Urothelium cell line (cell line): ENCODE data around the gene SMAD3.

Experiments used
- DNase-seq: peaks from one replicate; pipeline ENCODE4 v3.0.0; 2011; ENCODE audit warnings: low spot score, mixed read lengths
- FAIRE-seq: peaks from 2 replicates; lab custom pipeline; 2011; peaks lifted over from hg19 to GRCh38; lab: Jason Lieb, UNC

Gene SMAD3

DNA sequence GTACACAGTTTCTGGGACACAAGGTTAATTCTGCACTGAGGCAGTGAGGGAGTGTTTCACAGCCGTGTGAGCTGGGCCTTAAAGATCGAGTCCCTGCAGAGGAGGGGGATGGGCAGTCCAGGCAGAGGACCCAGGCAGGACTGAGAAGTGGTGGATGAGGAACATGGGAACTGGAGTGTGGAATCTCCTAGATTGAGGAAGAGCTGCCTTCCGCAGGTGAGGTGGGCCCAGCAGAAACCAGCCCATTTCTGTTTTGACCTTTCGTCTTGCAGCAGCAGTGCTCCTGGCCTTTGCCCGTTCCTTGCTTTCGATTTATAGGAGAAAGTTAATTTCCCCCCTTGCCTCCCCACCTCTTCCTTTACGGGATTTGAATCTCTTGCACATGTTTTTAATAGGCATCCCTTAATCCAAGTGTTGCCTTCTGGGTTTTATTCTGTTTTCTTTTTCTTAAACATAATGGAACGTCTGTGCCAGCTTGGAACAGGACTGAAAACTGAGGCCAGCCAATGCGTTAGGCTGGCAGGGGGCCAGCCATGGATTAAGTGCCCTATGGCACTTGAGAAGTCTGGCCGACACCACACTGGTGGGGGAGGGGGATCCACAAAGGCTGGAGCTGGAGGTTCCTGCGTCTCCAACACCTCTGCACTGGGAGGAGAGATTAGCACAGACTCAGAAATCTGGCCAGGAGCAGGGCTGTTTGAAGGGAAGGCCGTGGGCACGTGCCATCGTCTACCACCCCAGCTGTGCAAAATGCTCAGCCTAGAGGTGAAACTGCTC, 111.0 kb downstream of the SMAD3 start:
- FAIRE-seq: peak; percentile 78
- peak; percentile 62 for DNase-seq

- DNase-seq (no peak), FAIRE-seq (no peak)
Observed at GRCh38 chr15:67177752-67178151, 112.3 kb downstream of the SMAD3 start.

- peak; percentile 96 for DNase-seq
- peak; percentile 98 for FAIRE-seq
Observed at GRCh38 chr15:67178569-67179210, 113.3 kb downstream of the SMAD3 start.

DNA sequence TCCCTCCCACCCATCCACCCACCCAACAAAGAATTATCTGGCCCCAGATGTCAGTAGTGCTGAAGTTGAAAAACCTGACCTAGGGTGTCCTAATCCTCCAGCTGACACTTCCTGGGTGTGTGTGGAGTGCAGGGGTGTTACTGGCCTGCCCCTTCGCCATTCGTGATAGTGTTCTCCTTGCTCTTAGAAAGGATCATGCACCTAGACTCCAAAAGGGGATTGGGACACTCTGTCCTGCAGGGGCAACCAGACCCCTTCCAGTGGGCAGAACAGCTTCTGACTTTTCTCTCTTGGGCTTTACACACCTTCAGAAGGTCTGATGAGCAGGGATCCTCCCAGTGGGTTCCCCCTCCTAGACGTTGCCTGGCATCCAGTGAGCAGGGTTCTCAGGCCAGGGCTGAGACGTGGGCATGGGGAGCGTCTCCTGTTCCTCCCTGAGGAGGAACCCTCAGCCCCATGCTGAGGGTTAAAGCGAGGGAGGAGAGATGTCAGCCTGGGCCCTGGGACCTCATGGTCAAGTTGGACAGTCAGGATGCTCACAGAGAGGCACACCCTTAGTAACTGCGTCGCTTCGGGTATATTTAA, 114.1 kb downstream of the SMAD3 start:
- peak; percentile 70 for FAIRE-seq

DNA sequence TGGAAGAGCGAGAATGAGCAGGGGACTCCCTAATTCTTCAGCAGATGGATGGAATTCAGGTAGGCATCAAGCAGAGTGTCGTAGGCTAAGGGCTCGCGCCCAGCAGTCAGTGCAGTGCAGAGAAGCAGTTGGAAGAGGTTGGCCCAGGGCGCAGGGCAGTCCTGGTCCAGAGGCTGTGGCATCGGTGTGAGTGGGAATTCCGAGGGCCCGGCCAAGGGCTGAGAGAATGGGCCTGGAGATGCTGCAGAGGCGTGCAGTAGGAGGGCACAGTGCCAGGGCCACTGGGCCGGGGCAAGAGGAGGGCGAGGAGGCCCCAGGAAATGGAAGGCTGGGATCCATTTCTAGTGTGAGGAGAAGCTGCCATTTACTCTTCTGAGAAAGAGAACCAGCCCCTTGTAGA, 114.6 kb downstream of the SMAD3 start:
- FAIRE-seq: peak; percentile 44

More for the DNA sequence above, 114.1 kb downstream of the SMAD3 start:
- DNase-seq: no peak

DNA sequence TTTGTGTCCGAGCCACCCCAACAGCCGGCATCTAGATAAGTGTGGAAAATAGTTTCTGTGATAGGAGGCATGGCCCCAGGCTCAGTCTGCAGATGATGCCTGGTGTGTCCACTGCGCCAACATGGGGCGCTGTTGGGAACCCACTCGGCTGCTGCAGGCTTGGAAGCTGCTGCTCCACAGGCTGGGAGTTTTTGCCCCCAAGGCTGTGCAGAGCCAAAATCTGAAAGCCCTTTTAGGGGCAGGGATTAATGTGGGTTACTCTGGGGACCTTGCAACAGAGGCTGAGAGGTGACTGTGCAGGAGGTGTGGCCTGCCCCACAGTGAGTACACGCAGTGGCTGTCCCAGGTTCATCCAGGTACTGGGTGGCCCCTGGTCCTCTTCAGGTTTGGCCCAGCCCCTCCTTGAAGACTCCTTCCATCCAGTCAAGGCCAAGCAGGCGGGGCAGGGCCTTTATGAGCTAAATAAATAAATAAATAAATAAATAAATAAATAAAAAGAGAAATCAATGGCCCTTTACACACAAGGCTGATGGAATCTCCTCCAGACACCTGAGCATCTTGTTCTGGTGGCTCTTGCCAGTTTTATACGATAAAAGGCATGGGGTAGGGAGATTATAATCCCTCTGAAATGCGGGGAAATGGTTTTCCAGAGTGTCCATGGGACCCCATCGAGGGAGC, 115.3 kb downstream of the SMAD3 start:
- DNase-seq (no peak), FAIRE-seq (no peak)

More for the DNA sequence above, 114.6 kb downstream of the SMAD3 start:
- no peak for DNase-seq

- DNase-seq (no peak), FAIRE-seq (no peak)
Observed at GRCh38 chr15:67181221-67181639, 115.8 kb downstream of the SMAD3 start.

GRCh38 chr15:67183443-67184169, 118.2 kb downstream of the SMAD3 start:
- FAIRE-seq (peak; percentile 23), DNase-seq (no peak)

GRCh38 chr15:67184208-67184925, 119.0 kb downstream of the SMAD3 start:
- FAIRE-seq: no peak
- DNase-seq: no peak

DNA sequence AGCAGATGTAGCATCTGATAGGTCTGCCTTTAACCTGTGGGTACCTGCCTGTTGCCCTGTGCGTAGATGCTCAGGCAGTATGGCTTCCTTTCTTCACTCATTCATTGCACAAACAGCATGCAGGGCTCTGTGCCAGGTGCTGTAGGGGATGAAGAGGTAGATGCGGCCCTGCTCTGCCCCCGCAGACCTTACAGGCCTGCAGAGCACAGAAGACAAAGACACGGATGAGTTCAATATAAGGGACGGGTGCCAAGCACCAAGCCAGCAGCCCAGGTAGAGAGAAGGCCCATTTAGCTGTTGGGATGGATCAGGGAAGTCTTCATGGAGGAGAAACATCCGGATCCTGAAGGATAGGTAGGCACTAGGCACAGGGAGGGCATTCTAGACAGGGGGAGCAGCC, 119.6 kb downstream of the SMAD3 start:
- FAIRE-seq (peak; percentile 56), DNase-seq (no peak)

GRCh38 chr15:67185621-67186225, 120.3 kb downstream of the SMAD3 start:
- FAIRE-seq (peak; percentile 91), DNase-seq (no peak)

DNA sequence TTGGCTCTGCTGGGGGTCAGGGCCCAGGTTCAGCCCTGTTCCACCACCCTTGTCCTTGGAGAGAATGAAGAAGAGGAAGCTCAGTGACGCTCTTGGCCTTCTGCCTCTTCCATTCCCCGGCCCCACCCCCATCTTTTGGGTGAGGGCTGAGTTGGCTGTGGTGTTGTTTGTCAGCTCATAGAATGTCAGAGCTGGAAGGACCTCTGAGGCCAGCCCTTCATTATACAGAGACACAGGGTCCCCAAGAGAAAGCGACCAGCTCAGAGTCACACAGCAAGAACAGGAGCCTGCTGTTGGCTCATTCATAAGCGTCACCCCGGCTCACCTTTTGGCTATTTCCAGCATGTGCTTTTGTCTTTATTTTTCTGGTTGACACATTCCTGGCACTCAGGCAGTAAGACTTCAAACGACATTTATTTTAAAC, 120.8 kb downstream of the SMAD3 start:
- no peak for FAIRE-seq

GRCh38 chr15:67186688-67187087, 121.3 kb downstream of the SMAD3 start:
- no peak for DNase-seq
- no peak for FAIRE-seq

More for the DNA sequence above, 120.8 kb downstream of the SMAD3 start:
- no peak for DNase-seq

GRCh38 chr15:67187351-67187854, 122.0 kb downstream of the SMAD3 start:
- no peak for DNase-seq
- peak; percentile 13 for FAIRE-seq

GRCh38 chr15:67188551-67189218, 123.3 kb downstream of the SMAD3 start:
- DNase-seq (no peak), FAIRE-seq (no peak)

DNA sequence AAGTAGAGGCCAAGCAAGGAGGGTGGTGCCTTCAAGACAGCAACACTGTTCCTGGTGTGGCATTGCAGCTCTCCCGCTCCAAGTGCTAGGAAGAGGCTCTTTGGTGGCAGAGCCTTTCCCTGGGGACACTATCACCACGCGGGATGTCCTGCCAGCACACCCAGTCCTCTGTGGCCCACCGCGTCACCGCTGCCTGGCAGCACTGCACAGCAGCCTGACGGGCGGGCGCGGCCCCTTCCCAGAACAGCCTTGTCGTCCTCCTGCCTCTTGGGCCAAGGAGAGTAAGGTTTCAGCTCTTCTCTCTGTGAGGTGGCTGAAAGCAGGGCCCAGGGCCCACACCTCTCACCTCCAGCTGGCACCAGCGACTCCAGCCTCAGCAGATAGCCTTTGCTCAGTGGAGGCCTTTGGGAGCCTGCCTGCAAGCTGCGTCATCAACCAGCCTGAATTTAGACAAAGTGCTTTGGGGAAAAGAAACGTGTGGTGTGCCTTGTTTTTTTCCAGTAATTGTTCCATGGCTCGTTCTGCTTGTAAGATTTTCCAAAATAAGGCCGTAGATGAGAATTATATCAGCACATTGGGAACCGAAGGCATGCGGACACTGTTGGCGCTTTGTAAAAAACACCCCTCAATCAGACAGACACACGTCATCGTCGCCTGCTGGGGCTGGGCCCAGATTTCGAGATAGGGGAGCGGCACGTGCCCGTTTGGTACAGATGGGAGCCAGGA, 124.1 kb downstream of the SMAD3 start:
- FAIRE-seq (no peak), DNase-seq (no peak)

DNA sequence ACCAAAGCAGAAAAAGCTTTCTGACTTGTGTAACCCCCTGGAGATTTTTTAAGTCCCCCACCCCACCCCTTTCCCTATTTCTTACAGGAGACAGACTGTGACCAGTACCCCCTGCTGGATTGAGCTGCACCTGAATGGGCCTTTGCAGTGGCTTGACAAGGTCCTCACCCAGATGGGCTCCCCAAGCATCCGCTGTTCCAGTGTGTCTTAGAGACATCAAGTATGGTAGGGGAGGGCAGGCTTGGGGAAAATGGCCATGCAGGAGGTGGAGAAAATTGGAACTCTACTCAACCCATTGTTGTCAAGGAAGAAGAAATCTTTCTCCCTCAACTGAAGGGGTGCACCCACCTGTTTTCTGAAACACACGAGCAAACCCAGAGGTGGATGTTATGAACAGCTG, 124.9 kb downstream of the SMAD3 start:
- FAIRE-seq (peak; percentile 81), DNase-seq (no peak)

GRCh38 chr15:67190813-67191212, 125.4 kb downstream of the SMAD3 start:
- FAIRE-seq (no peak), DNase-seq (no peak)
